Stimulated activated CD4-positive, alpha-beta T cell treated with anti-CD3 and anti-CD28 coated beads, Interleukin-1b, Interleukin-23, amount 100 ng/mL, for 24 hours (primary cell): ENCODE measurements around the gene CSTPP1.
"Not testable (repeated sequence)": the region's sequence is repeated elsewhere in the genome, so short reads cannot be mapped to it uniquely, and the experiment has no call there.

Experiments
- DNase-seq, 4 experiments: peaks; one replicate each; pipeline ENCODE4 v3.0.0-alpha.2; 2020; ENCODE audit warnings: low read depth in 4 of 4, low spot score in 1 of 4

The CSTPP1 gene

DNA sequence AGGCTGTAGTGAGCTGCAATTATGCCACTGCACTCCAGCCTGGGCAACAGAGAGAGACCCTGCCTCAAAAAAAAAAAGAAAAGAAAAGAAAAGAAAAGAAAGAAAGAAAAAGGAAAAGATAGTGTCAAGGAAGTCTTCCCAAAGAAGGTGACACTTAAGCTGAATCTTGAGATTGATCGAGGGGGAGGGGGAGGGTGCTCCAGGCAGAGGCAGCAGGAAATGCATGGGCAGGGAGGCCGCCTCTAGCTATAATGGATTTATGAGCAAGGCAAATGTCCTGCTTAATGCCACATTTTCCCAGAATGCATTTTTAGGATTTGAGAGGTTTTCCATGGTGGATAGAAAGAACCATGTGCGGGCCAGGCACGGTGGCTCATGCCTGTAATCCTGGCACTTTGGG, 264.5 kb downstream of the CSTPP1 start:
- DNase-seq: no peak

DNA sequence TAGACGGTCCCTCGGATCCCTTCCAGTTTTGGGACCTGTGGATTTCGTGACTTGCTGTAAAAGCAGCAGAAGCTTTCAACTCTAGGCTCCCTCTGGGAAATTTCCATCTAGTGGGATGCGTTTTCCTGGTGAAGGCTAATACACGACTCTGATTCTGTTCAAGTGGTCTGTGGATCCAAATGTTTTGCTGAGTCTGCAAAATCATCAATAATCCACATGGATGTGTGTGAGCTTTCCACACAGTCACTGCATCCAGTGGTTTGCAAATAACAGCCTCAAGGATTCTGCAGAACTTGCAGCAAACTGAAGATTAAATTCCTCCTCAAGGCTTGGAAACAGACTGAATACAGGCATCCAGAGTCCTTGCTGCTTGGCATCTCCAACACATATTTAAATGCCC, 266.0 kb downstream of the CSTPP1 start:
- no peak for DNase-seq

DNA sequence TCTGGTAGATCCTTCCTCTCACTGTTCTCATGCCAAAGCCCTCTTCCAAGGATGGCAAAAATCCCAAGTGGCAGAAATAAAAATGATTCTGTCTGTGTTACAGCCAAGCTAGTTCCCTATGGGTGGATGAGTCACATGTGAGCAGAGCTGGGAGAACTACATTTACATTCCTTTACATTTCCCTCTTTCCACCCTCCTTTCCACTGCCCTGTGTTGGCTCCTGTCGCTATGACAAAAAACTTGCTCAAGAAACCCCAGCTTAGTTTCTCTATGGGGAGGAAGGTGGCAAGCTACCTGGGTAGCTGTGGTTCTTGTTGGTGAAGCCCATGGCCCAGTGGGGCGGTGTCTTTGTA, 268.1 kb downstream of the CSTPP1 start:
- DNase-seq: no peak

DNA sequence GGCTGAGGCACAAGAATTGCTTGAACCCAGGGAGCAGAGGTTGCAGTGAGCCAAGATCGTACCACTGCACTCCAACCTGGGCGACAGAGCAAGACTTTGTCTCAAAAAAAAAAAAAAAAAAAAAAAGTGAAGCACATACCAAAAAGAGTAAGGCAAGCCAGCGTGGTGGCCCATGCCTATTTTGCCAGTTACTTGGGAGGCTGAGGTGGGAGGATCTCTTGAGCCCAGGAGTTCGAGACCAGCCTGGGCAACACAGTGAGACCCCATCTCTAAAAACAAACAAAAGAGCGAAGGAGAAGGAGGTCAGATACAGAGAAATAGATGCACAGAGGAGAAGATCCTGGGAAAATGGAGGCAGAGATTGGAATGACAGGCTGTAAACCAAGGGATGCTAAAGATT, 270.0 kb downstream of the CSTPP1 start:
- not testable (repeated sequence) for DNase-seq

DNA sequence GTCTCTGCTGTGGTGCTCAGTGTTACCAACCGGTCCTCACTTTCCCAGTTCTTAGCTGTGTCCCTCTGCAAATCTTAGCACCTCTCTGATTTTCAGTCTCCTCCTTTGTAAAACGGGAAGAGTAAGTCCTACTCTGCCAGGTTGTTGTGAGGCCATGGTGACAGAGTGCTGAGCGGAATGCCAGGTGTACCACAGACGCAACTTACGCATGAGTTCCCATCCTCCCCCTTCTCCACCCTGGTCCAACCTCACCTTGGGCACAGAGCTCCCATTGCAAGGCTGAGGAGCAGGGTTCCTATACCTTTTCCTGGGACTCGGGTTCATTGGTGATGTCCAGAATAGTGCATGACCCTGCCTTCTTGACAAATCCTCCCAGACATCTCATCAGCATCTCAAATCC, 270.9 kb downstream of the CSTPP1 start:
- no peak for DNase-seq

DNA sequence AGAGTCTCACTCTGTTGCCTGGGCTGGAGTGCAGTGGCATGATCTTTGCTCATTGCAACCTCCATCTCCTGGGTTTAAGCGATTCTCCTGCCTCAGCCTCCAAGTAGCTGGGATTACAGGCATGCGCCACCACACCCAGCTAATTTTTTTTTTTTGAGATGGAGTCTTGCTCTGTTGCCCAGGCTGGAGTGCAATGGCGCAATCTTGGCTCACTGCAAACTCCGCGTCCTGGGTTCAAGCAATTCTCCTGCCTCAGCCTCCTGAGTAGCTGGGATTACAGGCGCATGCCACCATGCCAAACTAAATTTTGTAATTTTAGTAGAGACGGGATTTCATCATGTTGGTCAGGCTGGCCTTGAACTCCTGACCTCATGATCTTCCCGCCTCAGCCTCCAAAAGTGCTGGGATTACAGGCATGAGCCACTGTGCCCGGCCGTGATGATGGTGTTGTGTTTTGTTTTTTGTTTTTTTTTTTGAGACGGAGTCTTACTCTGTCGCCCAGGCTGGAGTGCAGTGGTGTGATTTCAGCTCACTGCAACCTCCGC, 271.5 kb downstream of the CSTPP1 start:
- not testable (repeated sequence) for DNase-seq

DNA sequence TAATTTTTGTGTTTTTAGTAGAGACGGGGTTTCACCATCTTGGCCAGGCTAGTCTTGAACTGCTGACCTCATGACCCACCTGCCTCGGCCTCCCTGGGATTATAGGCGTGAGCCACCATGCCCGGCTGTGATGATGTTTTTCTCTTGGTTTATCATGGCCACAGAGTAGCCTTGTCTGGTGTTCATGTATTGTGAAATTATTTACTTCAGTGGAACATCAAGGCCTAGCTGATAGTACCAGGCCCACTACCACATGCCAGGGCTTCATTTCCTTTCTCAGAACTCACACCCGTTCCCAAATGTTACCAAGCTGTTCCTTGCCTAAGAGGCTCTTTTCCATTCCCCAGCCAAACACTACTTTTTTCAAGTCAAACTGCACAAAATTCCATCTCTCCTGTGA, 272.1 kb downstream of the CSTPP1 start:
- DNase-seq: no peak
